Stimulated activated effector memory CD8-positive, alpha-beta T cell treated with anti-CD3 and anti-CD28 coated beads, Interleukin-12 subunit alpha, Interleukin-12 subunit beta, amount 100 ng/mL, for 72 hours (primary cell): ENCODE results near the gene NGLY1.

Experiments
- ATAC-seq: fragments of 150-1000 bp; cut with Tn5 transposase; 2 replicates; pipeline ENCODE4 v1.10.0; 2021
- DNase-seq, 2 donors: peaks; one replicate each; pipeline ENCODE4 v3.0.0; 2021 to 2022; ENCODE audit warnings: low spot score in 2 of 2
- H3K27ac Mint-ChIP-seq: one replicate; pipeline ENCODE4 v1.8.0; 2022; ENCODE audit warnings: mild to moderate bottlenecking, mixed read lengths
- H3K36me3 Mint-ChIP-seq: one replicate; pipeline ENCODE4 v1.8.0; 2022; ENCODE audit warnings: mild to moderate bottlenecking, mixed read lengths
- H3K4me1 Mint-ChIP-seq: one replicate; pipeline ENCODE4 v1.8.0; 2022; ENCODE audit warnings: mixed read lengths
- H3K4me3 Mint-ChIP-seq: one replicate; pipeline ENCODE4 v1.8.0; 2022; ENCODE audit warnings: mild to moderate bottlenecking, mixed read lengths
- H3K9me3 Mint-ChIP-seq: one replicate; pipeline ENCODE4 v1.8.0; 2022; ENCODE audit warnings: mixed read lengths

The NGLY1 gene

GRCh38 chr3:25782938-25783660 is at the start of gene NGLY1:
Gene NGLY1 (minus strand): TSS chr3:25783443. CDS start chr3:25783390, 53 bp downstream.
- peak; percentile 94 for ATAC-seq
- Mint-ChIP-seq H3K4me3 (peak within 1 kb of the TSS; percentile 76), H3K36me3 (peaks cover 64% of the 10 kb centered on the region), H3K27ac (peak within 1 kb of the TSS; percentile 82), H3K9me3 (no peaks in the 10 kb centered on the region), H3K4me1 (peaks cover 56% of the 10 kb centered on the region)
- peak; percentile 78 to 90 for DNase-seq

- ATAC-seq, result no peak
- H3K36me3 Mint-ChIP-seq, result no peaks in the 10 kb centered on the region
- no peak overlapping the region for H3K27ac Mint-ChIP-seq
- DNase-seq, result no peak
- no peaks in the 10 kb centered on the region for H3K9me3 Mint-ChIP-seq
- H3K4me1 Mint-ChIP-seq, result peaks cover under 1% of the 10 kb centered on the region
- no peak overlapping the region for H3K4me3 Mint-ChIP-seq
Observed at GRCh38 chr3:25831578-25831977, 48.3 kb upstream of the NGLY1 start.

- Mint-ChIP-seq H3K27ac (no peak overlapping the region), H3K4me1 (peaks cover 10% of the 10 kb centered on the region), H3K36me3 (no peaks in the 10 kb centered on the region), H3K9me3 (no peaks in the 10 kb centered on the region), H3K4me3 (no peak overlapping the region)
- DNase-seq (no peak), ATAC-seq (no peak)
Observed at GRCh38 chr3:25830373-25831280, 47.4 kb upstream of the NGLY1 start.

GRCh38 chr3:25826510-25826909 is 43.3 kb upstream of the NGLY1 start:
- ATAC-seq (peak; percentile 43), DNase-seq (no peak)
- Mint-ChIP-seq H3K4me1 (peaks cover 10% of the 10 kb centered on the region), H3K9me3 (no peaks in the 10 kb centered on the region), H3K27ac (no peak overlapping the region), H3K36me3 (no peaks in the 10 kb centered on the region), H3K4me3 (no peak overlapping the region)

- Mint-ChIP-seq H3K4me1 (peaks cover 10% of the 10 kb centered on the region), H3K36me3 (no peaks in the 10 kb centered on the region), H3K27ac (no peak overlapping the region), H3K4me3 (no peak overlapping the region), H3K9me3 (no peaks in the 10 kb centered on the region)
- DNase-seq (no peak), ATAC-seq (no peak)
Observed at GRCh38 chr3:25823314-25823713, 40.1 kb upstream of the NGLY1 start.

- no peak overlapping the region for H3K27ac Mint-ChIP-seq
- no peaks in the 10 kb centered on the region for H3K9me3 Mint-ChIP-seq
- peaks cover 10% of the 10 kb centered on the region for H3K4me1 Mint-ChIP-seq
- H3K4me3 Mint-ChIP-seq, result no peak overlapping the region
- DNase-seq (no peak), ATAC-seq (no peak)
- no peaks in the 10 kb centered on the region for H3K36me3 Mint-ChIP-seq
Observed at GRCh38 chr3:25821746-25822573, 38.7 kb upstream of the NGLY1 start.

- Mint-ChIP-seq H3K9me3 (no peaks in the 10 kb centered on the region), H3K36me3 (no peaks in the 10 kb centered on the region), H3K4me1 (peaks cover 3% of the 10 kb centered on the region), H3K4me3 (no peak overlapping the region), H3K27ac (no peak overlapping the region)
- ATAC-seq (peak; percentile 48), DNase-seq (no peak)
Observed at GRCh38 chr3:25820816-25821486, 37.7 kb upstream of the NGLY1 start.

- H3K27ac Mint-ChIP-seq, result no peak overlapping the region
- no peaks in the 10 kb centered on the region for H3K9me3 Mint-ChIP-seq
- no peaks in the 10 kb centered on the region for H3K36me3 Mint-ChIP-seq
- no peak overlapping the region for H3K4me3 Mint-ChIP-seq
- no peak for DNase-seq
- ATAC-seq, result peak; percentile 80
- no peaks in the 10 kb centered on the region for H3K4me1 Mint-ChIP-seq
Observed at GRCh38 chr3:25820366-25820765, 37.1 kb upstream of the NGLY1 start.

GRCh38 chr3:25818335-25818734 is 35.1 kb upstream of the NGLY1 start:
- no peak for ATAC-seq
- Mint-ChIP-seq H3K9me3 (no peaks in the 10 kb centered on the region), H3K27ac (no peak overlapping the region), H3K4me1 (no peaks in the 10 kb centered on the region), H3K4me3 (no peak overlapping the region), H3K36me3 (no peaks in the 10 kb centered on the region)
- DNase-seq, result no peak

GRCh38 chr3:25817638-25818037 is 34.4 kb upstream of the NGLY1 start:
- H3K27ac Mint-ChIP-seq, result no peak overlapping the region
- no peaks in the 10 kb centered on the region for H3K9me3 Mint-ChIP-seq
- H3K4me1 Mint-ChIP-seq, result no peaks in the 10 kb centered on the region
- ATAC-seq (peak; percentile 47), DNase-seq (no peak)
- H3K36me3 Mint-ChIP-seq, result no peaks in the 10 kb centered on the region
- no peak overlapping the region for H3K4me3 Mint-ChIP-seq

- Mint-ChIP-seq H3K36me3 (no peaks in the 10 kb centered on the region), H3K4me1 (no peaks in the 10 kb centered on the region), H3K27ac (no peak overlapping the region), H3K4me3 (no peak overlapping the region), H3K9me3 (no peaks in the 10 kb centered on the region)
- DNase-seq (no peak), ATAC-seq (peak; percentile 77)
Observed at GRCh38 chr3:25817107-25817506, 33.9 kb upstream of the NGLY1 start.

- Mint-ChIP-seq H3K4me1 (no peaks in the 10 kb centered on the region), H3K9me3 (no peaks in the 10 kb centered on the region), H3K36me3 (no peaks in the 10 kb centered on the region), H3K4me3 (no peak overlapping the region), H3K27ac (no peak overlapping the region)
- DNase-seq (no peak), ATAC-seq (peak; percentile 53)
Observed at GRCh38 chr3:25812644-25813043, 29.4 kb upstream of the NGLY1 start.

- no peak overlapping the region for H3K4me3 Mint-ChIP-seq
- no peaks in the 10 kb centered on the region for H3K4me1 Mint-ChIP-seq
- H3K9me3 Mint-ChIP-seq, result no peaks in the 10 kb centered on the region
- DNase-seq (no peak), ATAC-seq (no peak)
- H3K27ac Mint-ChIP-seq, result no peak overlapping the region
- no peaks in the 10 kb centered on the region for H3K36me3 Mint-ChIP-seq
Observed at GRCh38 chr3:25804676-25805075, 21.4 kb upstream of the NGLY1 start.

GRCh38 chr3:25803833-25804232 is 20.6 kb upstream of the NGLY1 start:
- no peaks in the 10 kb centered on the region for H3K4me1 Mint-ChIP-seq
- no peak overlapping the region for H3K4me3 Mint-ChIP-seq
- H3K36me3 Mint-ChIP-seq, result no peaks in the 10 kb centered on the region
- no peak for DNase-seq
- H3K9me3 Mint-ChIP-seq, result no peaks in the 10 kb centered on the region
- no peak for ATAC-seq
- H3K27ac Mint-ChIP-seq, result no peak overlapping the region

- no peak overlapping the region for H3K27ac Mint-ChIP-seq
Observed at GRCh38 chr3:25801786-25802185, 18.5 kb upstream of the NGLY1 start.

More at GRCh38 chr3:25801786-25802185, 18.5 kb upstream of the NGLY1 start:
- Mint-ChIP-seq H3K36me3 (no peaks in the 10 kb centered on the region), H3K4me1 (no peaks in the 10 kb centered on the region), H3K9me3 (no peaks in the 10 kb centered on the region), H3K4me3 (no peak overlapping the region)
- ATAC-seq, result no peak
- no peak for DNase-seq
